ENCODE data around the gene RPL35. TPM values are rescaled to one million over a fixed set of nuclear protein-coding genes. Genes with fewer than 3 reads are reported as not detected.

The RPL35 gene
- total RNA-seq (ENCODE audit: insufficient read depth, low replicate concordance) = 1,684 TPM

DNA sequence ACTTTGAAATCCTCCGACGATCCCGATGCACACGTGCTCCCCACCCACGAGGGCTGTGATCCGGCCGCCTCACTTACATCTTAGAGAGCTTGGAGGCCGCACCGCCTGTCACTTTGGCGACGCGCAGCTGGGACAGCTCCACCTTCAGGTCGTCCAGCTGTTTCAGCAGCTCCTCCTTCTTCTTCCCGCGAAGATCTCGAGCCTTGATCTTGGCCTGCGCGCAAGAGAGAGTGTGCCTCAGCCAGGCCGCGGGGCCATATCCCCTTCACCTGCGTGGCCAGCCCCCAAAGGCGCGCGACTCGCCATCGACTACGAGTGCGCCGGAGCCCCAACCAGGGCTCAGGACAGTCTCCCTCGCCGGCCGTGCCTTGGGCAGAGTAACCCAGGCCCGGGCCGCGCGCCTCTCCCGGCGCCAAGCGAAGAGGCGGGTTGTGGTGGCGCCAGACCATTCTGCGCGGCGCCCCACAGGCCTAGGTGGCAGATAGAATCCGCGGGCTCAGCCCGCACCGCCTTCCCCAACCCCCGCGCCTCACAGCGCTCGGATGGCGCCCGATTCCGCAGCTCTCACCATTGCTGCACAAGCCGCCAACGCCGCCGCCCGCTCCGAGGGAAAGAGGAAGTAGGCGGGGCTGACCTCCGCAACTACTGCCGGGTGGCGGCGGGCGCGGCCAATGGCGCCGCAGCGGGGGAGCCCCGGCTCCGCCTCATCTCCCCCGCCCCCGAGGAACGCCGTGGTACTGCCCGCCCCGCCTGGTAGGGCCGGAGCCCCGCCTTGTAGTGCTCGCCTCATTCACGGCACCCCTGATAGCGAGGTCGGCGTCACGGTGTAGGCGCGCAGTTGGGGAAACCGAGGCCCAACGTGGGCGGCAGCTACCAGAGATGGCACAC, at the start of gene RPL35, which contains the start of gene ARPC5L:
Gene RPL35, minus strand, starts transcription at position 616 of the 888 bp plus-strand sequence. Its CDS starts 45 bp downstream, at position 571.
Gene ARPC5L, plus strand, starts transcription at position 789 of the 888 bp plus-strand sequence. CDS start 7,161 bp downstream, outside the sequence.
- DNase-seq (ENCODE audit: low spot score) = peak; percentile 94

DNA sequence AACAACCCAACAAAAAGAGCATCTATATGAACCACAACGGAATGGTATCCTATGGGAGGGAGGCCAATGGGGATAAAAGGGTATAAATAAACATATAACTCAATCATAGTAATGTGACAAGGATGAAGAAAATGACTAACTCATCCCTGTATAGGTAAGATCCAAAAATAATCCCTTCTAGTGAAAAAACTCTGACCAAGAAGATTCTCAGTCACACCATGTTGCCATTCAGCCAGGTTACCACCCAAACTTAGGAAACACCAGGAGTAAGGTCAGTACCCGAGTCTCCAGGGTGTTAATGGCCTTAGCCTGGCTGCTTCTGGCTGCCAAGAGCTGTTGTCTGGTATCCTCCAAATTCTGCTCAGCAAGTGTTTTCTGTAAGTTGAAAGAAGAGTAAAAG, 46.3 kb upstream of the RPL35 start:
- DNase-seq (ENCODE audit: low spot score) = no peak

DNA sequence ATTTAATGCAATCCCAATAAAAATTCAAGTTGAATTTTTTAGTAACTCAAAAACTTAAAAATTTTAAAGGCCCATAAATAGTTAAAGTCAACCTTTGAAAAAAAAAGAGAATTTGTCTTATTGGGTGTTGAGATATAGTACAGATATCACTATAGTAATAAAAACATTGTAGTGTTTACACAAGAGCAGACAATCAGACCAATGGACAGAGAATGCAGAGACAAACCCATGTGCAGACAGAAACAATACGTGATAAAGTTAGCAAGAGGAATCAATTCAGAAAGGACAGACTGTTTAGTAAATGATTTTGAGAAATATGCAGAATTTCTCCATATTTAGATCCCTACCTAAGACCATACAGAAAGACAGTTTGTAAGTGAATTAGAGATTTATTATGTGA, 45.2 kb upstream of the RPL35 start:
- no peak for DNase-seq (ENCODE audit: low spot score)

DNA sequence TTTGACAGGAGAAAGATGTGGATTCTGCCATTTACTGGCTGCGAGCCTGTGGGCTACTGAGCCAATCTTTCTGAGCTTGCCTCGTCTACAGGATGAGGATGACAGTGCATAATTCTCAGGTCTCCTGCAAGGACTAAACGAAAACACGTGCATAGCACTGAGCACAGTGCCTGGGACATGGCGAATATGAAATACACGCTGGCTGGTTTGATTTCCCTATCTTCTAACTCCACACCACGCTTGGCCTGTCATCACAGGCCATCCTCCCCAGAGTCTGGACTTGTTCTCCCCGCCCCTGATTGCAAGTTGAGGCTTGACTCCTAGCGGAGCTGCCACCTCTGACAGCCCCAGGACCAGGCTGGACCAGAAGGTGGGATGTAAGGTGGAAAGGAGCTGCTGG, 38.1 kb upstream of the RPL35 start:
- peak; percentile 7 for DNase-seq (ENCODE audit: low spot score)

DNA sequence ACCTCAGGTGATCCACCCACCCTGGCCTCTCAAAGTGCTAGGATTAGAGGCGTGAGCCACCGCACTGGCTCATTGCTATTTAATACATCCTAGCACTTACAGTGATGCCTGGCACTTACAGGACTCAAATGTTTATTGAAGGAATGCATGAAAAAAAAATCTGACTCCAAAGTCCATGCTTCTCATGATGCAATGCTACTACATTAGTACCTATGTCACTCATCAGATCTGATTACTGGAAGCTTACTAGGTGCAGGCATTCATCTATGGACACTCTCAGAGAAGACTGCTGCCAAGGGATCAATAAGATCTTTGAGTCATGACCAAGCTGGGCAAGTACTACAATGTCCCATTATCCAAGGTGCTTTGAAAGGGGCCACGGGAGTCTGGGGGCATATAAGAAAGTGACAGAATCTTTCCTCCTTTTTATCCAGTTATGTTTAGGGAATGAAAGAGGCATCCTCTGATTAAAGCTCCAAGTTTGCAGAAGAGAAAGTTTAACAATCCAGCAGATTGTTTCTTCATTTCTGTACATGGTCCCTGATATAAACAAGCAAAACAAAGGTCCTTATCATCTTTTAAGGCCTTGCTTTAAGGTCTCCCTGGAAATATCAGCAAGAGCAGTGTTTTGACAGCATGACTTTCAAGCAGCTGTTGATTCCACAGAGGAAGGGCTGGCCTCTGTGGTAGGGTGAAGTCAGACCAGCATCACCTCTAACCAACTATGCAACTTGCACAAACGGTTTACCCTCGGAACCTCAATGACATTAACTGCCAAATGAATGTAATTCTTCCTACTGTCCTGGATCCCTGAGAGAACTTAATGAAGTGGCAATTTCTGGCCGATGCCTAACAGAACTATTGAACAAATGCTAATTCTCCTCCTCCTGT, 36.1 kb upstream of the RPL35 start:
- no peak for DNase-seq (ENCODE audit: low spot score)

DNA sequence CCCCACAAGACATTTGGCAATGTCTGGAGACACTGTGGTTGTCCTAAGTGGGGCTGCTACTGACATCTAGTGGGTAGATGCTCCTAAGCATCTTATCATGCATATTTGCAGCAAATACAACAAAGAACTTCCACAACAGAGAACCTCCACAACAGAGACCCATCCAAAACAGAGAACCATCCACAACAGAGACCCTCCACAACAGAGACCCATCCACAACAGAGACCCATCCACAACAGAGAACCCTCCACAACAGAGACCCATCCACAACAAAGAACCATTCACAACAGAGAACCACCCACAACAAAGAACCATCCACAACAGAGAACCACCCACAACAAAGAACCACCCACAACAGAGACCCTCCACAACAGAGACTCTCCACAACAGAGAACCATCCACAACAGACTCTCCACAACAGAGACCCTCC, 33.0 kb upstream of the RPL35 start:
- DNase-seq (ENCODE audit: low spot score) = peak; percentile 24

DNA sequence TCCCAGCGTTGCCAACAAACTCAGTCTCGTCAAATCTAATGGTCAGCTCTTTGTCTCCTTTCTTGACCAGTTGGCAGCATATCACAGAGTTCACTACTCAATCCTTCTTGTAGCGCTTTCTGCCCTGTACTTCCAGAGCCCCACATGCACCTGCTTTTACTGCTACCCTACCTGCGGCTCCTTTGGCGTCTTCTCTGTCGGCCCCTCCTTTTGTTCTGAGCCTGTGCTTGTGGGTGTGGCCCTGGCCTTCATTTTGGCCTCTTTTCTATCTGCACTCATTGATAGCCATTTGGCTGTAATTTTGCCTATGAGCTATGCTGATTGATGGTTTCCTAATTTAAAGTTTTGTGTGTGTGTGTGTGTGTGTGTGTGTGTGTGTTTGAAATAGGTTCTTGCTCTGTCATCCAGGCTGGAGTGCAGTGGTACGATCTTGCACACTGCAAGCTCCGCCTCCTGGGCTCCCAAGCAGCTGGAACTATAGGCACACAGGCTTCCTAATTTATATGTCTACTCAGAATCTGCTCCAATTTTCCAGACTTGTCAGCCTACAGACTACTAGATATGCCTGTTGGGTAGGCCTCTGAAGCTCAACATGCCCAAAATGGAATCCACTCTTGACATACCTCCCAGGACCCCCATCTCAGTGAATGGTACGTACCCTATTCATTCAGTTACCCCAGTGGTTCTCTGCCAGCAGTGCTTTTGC, 32.4 kb upstream of the RPL35 start:
- DNase-seq (ENCODE audit: low spot score) = no peak

DNA sequence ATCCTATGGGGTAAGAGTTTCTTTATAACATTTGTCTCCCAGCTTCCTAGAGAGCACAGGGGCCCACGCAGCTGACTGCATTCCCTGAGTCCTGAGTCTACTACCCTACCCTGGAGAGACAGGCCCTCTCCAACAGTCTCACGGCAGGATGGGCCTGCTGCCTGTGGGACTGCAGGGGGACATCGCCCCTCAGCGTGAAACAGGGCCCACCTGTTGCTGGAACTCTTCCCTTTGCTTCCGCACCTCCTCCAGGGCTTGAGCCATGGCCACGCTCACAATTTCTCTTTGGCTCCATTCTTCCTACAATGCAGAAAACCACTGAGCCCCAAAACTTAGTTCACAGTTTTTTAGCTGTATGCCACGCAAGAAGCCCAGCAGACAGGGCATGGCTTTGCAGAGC, 28.4 kb upstream of the RPL35 start:
- no peak for DNase-seq (ENCODE audit: low spot score)

DNA sequence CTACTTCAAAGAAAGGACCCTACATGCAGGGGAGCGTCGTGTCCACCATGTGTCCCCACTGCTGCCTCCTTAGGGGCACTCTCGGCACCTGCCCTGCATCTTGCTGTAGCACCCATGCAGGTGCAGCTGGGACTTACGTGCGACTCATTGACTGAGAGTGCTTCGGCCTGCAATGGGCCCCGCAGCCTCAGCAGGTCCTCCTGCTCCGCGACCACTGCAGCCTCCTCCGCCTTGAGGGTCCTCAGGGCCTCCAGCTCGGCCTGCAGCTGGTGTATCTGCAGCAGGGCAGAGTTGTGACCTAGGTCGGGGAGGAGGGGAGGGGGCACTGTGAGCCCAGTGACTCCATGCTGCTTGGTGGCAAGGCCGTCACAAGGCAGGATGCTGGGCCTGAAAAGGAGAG, 27.2 kb upstream of the RPL35 start:
- no peak for DNase-seq (ENCODE audit: low spot score)

DNA sequence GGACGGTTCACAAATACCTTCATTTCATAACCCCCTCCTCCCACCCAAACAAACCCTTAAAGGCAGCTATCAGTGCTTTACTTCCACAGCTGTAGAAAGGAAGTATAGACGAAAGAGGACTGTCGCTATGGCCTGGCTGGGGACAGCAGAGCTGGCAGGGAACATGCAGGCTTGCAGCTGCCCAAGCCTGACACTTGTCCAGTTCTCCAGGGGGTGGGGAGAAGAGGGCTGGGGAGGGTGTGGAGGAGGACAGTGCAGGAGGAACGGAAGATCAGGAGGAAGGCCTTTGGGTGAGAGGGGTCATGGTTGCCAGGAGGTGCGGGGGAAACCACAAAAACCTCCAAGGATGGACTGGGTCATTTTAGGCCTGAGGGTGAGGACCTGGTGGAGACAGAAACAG, 26.1 kb upstream of the RPL35 start:
- DNase-seq (ENCODE audit: low spot score) = no peak

DNA sequence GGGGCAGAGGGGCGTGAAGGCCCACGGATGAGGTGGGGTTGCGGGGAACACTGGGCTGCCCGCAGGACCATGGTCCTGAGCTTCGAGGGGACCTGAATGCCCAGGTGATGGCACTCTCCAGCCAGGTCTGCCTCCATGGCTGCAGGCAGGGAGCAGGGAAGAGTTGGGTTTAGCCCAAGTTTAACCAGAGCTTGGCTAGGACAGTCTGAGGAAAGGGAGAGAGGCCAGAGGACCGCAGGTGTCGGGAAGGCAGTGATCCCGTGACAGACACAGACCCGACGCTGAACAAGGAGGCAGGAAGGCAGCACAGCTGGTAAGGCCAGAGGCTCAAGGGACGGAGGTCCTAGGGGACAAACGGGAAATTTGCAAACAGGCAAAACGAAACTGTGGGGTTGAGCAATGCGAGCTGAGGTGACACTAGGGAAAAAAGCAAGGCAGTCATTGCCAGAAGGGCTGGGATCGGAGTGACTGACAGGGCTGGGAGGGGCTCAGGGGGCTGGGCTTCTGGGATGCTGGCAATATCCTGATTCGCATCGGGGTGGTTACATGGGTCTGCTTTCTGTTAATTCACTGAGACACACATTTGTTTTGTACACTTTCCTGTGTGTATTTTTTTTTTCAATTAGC, 25.2 kb upstream of the RPL35 start:
- DNase-seq (ENCODE audit: low spot score) = no peak

DNA sequence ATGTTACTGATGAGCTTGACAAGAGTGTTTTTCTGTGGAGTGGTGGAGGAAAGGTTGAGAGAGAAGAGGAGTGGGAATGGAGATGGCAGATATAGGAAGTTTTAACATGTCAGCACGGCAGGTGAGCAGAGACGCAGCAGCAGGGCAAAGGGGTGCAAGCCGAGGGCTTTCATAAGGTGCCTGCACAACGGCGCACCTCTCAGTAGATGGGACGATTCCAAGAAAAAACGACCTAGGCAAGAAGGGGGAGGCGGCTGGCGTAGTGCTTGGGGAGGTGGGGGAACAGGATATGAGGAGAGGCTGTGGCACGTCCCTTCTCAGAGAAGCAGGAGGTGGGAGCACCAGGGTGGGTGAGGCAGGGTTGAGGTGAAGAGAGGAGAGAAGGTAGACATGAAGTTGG, 24.7 kb upstream of the RPL35 start:
- DNase-seq (ENCODE audit: low spot score) = no peak

DNA sequence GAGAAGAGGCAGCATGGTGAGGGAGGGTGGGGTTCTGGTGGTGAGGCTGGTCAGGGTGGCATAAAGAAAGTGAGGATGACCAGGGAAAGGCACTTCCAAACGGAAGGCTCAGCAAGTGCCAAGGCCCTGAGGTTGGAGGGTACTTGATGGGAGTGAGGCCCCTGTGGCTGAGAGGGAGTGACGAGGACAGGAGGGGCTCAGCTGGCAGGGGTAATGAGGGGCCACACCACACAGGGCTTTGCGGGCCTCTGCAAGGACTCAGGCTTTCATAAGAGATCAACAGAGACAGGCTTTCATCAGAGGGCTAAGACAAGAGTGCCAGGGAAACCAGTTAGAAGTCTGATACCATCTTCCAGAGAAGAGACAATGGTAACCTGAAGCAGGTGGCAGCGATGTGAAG, 23.8 kb upstream of the RPL35 start:
- no peak for DNase-seq (ENCODE audit: low spot score)

DNA sequence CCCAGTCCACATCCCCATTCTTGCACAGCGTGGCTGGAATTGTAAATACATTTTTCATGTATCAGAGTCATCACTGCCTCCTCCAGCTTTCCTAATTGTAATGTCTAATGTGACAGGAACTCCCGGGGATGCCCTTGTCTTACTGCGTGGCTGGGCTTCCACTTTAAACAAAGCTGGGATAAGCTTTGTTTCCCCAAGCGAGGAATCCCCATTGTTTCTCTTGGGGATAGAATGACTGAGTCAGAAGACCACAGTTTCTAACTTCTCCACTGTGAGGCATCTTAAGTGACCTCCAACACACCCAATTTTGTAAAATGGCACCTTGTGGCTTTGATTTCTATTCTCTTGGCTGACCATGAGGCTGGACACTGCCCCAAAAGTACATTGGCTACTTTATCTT, 22.6 kb upstream of the RPL35 start:
- DNase-seq (ENCODE audit: low spot score) = no peak

DNA sequence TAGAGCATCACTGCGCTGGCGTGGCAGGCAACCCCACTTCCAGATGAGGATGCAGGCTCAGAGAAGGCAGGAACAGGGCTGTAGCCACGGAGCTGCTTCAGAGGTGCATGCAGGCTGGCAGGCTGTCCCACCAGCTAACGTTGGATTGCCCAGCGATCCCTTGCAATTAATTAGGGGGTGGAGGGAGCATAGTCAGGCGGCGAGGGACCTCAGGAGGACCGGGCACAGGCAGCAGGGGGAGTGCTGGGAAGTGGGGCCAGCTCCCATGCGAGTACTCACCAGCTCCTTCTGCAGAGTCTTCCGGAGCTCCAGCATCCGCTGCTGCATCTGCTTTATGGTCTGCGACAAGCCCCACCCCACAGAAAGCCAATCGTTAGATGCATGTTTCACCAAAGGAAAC, 20.5 kb upstream of the RPL35 start:
- DNase-seq (ENCODE audit: low spot score) = no peak

DNA sequence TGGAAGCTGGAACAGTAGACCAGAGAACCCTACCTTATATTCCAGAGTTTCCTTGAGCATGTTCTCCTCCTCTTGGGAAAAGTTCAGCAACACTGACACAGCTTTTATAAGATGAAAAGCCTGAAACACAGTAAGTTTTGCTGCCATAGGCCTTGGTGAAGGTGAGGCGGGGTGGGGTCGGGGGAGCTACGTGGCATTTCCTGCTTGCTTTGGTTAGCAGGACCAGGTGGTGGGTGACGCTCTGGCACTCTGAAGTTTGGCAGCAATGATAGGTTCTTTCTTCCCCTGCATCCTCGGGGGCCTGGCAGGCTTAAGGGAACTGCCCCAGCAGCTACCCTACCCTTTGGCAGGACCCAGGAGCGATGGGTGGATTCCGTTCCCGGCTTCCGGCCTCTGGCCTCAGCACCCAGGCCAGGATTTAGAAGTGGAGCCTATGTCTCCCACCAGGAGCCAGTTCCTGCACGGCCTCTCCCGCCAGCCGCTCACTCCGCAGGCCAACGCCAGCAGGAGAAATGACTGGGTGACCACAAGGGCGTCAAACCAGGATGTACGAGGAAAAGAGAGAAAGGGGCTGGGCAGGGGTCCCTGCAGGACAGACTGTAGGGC, 19.5 kb upstream of the RPL35 start:
- no peak for DNase-seq (ENCODE audit: low spot score)

DNA sequence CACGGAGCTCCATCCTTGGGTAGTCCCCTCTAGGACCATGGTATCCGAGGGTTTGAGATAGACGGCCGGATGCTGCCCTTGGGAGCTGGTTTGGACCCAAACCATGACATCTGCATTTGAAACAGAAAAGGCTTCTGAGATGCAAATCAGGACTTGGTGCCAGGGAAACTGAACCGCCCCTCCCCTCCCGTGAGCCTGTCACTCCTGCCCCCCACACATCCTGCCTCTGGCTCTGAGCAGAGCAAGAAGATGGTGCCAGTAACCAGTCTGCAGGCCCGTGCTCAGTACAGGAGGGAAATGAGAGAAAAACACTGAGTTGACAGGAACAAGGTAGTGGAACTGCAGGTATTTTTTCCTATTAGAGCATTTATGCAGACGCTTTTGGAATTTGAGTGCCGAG, 18.7 kb upstream of the RPL35 start:
- no peak for DNase-seq (ENCODE audit: low spot score)

DNA sequence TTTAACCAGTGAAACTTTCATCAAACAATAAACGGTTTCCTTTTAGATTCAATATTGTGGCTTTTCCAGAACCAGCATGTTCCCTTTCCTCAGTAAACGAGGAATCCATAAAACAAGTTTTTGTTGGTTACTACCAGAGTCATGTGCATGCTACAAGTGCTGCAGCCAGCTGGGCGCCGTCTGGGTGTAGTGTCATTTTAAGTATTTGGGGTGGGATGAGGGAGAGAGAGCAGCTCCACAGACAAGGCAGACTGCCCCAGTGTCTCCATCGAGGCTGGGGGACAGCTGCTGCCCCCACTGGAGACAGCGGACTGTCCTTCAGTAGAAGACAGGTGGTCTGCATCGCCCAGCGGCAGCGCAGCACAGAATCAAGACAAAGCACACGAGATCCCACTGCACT, 17.5 kb upstream of the RPL35 start:
- no peak for DNase-seq (ENCODE audit: low spot score)

DNA sequence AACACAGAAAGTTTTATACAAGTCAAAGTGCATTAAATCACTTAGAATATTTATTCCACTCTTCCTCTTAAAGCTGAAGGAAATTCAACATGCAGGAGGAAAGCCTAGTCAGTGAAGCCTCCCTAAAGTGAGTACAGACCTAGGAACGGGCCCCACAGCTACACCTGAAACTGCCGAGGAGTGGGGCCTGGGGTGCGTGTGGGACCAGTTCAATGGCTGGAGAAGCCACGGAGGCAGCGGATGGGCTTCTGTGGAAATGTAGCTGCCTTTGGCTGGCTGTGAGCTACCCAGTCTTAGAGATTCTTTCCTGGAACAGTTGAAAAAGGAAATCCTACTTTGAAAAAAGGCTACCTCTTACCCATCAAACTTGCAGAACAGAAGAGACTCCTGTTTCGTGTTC, 16.8 kb upstream of the RPL35 start:
- no peak for DNase-seq (ENCODE audit: low spot score)

DNA sequence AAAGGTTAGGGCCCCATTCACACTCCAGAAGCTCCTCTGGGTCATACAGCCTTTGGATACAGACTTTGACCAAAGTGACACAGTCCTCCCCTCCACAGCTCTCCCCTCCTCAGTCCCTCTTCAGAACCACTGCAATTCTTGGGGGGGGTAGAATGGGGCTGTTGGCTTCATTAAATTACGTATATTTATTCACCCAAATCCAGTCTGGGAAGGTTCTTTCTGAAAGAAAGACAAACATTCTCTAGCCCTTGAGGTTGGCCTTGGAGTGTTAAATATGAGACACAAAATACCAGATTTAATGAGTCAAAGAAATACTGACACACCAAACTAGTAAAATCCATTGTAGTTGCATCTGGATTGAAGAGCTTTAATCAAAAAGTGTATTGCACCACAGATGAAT, 16.3 kb upstream of the RPL35 start:
- no peak for DNase-seq (ENCODE audit: low spot score)

Data from umbilical cord (tissue), 2 donors.